DMS153 treated with DMSO at 0.1 percent for 48 hours (cell line): ENCODE measurements around the gene RPL39.
A peak's percentile ranks its signal among the peaks of the same experiment; 100 is the strongest.
"Not testable (repeated sequence)": the region's sequence is repeated elsewhere in the genome, so short reads cannot be mapped to it uniquely, and the experiment has no call there.

Experiments
- DNase-seq: peaks from one replicate; lab custom pipeline; 2025; ENCODE audit not compliant: unreplicated experiment; lab: John Stamatoyannopoulos, UW

Gene RPL39

DNA sequence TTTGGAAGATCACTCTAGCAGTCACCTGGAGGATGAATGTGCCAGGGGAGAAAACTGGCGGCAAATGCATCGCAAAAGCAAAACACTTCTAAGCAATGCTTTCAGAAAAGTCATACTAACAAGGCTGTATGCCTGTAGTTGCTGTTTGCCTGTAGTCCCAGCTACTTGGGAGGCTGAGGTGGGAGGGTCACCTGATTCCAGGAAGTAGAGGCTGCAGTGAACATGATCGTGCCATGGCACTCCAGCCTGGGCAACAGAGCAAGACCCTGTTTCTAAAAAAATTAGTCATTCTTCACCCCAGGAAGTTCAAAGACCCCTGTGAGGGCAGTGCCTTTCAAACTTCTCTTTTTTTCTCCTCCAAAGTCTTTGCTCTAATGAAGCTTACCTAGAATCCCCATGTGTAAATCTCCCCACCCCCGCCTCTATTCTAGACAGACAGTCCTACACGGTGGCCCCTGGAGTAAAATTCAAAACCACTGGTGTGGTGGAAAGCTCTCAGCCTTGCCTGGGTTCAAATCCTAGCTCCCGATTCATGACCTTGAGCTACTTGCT lies 27.5 kb downstream of the RPL39 start:
- DNase-seq = no peak

DNA sequence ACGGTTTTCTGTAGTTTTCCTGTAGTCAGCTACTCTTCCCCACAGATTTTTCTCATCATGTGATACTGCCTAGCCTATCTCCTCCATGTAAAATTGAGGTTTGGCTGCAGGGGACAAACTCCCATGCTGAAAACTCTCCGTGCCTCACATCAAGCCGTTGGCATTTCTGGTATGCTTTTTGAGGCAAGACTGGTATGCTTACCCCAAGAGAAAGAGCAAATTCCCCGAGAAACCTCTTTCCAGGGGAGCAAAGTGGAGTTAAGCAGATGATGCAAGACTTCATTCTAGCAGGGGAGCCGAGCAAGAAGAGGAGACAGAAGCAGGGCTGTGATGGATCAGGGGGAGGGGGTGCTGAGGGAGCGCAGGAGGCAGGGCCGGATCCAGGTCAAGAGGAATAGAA lies 28.2 kb downstream of the RPL39 start:
- no peak for DNase-seq

DNA sequence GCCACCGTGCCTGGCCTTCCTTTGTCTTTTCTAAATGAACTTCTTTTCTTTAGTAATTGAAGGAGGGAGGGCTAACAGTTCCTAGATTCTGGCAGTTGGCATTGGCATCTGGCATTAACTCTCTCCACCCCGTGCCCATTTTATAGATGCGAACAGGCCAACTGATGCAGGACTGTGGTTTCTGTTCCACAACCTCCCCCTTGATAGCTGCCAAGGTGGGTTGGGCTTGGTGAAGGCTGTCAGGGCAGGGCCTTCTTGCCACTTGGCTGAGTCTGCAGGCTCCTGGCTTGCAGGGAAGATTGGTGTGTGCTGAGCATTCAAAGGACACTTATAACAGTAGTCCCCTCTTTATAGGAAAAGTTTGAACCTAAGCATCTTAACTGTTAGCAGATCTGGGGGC lies 28.7 kb downstream of the RPL39 start:
- no peak for DNase-seq

DNA sequence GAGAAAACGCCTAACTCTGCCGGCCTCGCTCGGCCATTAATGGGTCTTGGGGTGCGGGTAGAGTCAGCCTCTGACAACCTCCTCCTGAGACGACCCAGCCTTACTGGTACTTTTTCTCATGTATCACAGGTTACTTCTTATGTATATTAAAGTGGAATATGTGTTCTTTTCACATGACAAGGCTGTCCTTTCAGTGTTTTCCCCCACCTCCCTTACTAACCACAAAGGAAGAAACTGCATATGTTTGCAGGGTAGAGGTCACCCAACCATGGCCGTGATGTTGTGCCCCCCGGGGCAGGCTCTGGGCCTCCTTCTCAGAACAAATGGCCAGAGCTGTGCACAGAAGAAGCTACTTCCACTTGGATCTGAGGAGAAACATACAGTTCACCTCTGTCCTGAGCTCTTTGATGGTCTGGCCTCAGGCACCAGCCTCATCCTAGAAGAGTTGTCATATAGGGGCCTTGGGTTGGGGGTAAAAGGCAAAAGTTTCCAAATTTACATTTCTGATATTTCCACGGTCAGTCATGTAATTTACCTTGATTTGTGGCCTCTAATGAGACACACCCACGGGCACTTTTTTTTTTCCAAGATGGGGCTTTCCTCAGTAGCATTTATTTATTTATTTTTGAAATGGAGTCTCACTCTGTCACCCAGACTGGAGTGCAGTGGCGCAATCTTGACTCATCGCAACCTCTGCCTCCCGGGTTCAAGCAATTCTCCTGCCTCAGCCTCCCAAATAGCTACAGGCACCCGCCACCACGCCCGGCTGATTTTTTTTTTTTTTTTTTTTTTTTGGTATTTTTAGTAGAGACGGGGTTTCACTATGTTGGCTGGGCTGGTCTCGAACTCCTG lies 31.2 kb downstream of the RPL39 start:
- no peak for DNase-seq

DNA sequence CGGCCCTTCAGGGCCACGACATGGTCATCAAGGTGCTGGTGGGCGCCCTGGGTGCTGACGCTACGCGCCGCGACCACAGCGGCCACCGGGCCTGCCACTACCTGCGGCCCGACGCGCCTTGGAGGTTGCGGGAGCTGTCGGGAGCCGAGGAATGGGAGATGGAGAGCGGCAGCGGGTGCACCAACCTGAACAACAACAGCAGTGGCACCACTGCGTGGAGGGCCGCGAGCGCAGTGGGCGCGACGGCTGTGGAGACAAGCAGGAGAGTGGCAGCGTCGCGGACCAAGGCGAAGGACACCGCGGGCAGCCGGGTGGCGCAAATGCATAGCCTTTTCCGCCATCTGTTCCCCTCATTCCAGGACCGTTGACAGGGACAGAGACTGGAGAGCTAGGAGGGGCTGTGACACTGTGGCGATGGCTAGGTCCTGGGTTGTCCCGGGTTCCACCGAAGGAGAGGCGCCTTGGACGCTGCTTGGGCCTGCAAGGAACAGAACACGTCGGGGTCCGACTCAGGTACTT lies 32.1 kb downstream of the RPL39 start:
- no peak for DNase-seq

DNA sequence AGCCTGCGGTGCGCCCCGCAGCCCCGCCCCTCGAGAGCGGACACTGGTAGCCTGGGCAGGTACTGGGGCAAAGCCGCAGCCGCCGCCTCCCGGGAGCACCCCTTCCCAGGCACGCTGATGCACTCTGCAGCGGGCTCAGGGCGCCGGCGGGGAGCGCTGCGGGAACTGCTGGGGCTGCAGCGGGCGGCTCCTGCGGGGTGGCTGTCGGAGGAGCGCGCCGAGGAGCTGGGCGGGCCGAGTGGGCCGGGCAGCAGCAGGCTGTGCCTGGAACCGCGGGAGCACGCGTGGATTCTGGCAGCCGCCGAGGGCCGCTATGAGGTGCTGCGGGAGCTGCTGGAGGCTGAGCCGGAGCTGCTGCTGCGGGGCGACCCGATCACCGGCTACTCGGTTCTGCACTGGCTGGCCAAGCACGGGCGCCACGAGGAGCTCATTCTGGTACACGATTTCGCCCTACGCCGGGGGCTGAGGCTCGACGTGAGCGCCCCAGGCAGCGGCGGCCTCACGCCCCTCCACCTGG lies 32.6 kb downstream of the RPL39 start:
- DNase-seq = peak; percentile 15

DNA sequence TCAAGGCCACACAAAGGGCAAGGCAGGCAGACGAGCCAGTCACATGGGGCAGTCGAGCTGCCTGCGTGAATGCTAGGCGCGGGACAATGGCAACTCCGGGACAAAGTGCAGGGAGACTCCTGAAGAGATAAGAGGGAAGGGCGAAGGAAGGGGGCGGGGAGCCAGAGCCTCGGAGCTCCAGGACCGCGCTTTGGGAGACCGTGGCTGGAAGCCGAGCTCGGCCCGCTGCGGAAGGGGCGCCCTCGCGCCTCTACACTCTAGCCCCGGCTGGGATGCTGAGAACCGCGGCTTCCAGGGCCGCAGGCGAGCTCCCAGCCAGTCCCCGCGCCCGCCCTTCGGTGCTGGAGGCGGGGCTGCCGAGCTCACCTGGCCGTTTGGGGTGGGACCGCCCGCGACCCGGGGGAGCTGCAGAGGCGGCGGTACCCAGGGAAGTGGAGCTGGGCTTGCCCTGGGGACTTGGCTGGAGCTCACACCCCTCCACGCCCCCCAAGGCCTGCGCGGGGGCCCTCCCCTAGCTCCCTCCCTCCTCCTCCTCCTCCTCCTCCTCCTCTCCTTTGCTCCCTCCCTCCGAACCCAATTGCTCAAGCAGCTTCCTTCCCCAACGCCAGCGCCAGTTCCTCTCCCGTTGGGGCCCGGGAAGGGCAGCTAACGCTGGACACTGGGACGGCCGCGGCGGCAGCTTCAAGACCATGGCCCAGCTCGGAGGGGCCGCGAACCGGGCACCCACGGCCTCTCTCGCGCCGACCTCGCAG lies 33.3 kb downstream of the RPL39 start, which contains the start of gene SOWAHD:
TSS of gene SOWAHD (plus strand) at position 610 of the 752 bp plus-strand sequence. CDS start at position 690, 80 bp downstream.
- peak; percentile 26 for DNase-seq

DNA sequence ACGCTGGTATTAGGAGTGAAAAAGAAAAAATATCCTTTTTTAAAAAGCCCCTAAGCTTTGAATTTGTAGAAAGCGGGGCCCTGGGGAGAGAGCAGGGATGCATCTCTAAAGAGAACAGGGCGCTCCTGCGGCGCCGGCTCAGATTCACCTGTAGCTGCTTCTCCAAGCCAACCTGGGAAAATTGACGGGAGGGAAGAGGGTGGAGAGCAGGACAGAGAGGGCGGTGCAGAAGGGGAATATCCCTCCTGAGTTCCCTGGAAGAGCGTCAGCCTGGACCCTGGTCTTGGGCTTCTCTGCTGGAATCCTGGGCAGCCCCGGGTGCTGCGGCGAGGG lies 33.8 kb downstream of the RPL39 start:
- no peak for DNase-seq

DNA sequence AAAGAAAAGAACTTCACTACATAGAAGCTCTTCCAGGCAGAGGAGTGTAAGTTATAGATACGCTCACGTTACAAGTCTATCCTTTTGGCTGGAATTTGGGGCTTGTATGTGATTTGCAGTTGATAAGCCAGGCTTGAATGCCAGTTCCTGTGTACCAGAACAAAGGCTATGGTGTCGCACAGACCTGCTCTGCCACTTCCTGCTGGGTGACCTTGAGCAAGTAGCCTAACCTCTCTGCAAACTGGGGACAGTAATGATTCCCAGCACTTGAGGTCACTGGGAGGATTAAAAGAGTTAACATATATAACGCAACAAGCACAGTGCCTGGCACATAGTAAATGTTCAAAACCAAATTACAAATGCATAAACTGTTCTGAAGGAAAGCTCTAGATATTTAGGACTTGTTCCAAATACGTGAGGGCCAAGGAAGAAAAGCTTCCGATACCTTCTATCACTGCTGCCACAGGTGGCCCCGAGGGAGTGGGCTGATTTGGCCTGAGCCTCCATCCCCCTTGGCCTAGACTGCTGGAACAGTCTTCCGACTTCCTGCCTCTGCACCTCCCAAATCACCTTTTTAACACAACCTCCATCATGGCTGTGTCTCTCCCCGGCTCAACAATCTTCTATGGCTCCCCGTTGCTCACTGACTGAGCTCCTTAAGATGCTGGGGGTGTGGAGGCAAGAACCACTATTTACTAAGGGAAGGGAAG lies 34.3 kb downstream of the RPL39 start:
- no peak for DNase-seq

DNA sequence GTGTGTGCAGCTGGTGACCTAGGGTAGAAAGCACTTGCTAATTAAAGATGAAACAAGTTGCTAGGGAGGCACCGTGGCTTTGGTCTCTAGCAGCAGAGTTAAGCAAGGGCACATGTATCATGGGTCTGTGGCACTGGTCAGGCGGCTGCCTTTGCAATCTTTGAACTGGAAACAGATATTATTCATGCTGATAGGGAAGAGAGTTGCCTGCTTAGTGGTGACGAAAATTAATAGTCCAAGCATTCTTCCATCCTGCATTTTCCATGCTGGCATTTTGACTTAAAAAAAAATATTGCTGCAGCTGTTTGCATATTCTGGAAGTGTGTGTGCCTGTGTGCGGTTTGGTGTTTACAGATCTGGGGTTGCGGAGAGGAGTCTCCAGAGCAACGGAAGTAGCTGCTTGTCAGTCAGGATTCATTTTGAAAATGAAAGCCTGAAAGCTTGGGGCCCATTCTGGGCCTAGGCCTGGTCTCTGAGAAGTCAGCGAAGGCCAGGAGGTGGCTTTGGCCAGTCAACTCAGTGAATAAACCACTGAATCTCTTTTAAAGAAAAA lies 35.4 kb downstream of the RPL39 start:
- DNase-seq = no peak

DNA sequence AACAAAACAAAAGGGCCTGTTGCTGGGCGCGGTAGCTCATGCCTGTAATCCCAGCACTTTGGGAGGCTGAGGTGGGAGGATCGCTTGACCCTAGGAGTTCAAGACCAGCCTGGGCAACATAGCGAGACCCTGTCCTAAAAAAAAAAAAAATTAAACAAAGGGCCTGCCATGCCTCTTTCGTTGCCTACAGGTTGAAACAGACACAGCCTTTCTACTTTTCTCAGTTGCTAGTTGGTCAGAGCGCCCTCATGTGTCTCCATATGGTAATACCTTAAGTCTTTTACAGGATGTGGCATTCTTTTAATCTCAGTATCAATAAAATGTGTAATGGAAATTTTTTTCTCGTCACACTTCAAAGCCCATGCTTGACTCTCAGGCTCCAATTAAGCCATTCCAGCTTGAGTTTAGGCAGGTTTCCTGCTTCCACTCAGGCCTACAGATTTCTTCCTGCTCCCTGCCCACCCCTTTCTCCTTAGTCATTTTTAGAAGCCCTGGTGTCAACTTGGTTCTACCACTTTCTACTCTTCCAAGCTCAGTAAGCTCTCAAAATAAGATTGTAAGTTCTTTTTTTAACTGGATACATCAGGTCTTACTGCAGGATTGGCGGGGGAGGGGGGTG lies 37.7 kb downstream of the RPL39 start:
- DNase-seq = peak; percentile 7

DNA sequence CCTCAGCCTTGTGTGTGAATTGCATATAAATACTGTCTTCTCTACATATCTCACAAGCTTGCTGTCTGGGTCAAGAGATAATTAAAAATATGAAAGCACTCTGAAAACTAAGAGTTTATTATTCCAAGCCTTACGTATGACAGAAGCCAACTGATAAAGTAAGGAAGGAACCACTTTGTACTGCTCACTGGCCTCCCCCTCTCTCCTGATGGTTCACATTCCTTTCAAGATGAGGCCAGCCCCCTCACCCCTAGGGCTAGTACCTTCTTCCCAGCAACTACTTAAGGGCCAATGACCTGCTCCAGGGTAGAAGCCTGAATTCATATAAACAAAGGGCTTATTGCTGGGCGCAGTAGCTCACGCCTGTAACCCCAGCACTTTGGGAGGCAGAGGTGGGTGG lies 38.4 kb downstream of the RPL39 start:
- DNase-seq = no peak

DNA sequence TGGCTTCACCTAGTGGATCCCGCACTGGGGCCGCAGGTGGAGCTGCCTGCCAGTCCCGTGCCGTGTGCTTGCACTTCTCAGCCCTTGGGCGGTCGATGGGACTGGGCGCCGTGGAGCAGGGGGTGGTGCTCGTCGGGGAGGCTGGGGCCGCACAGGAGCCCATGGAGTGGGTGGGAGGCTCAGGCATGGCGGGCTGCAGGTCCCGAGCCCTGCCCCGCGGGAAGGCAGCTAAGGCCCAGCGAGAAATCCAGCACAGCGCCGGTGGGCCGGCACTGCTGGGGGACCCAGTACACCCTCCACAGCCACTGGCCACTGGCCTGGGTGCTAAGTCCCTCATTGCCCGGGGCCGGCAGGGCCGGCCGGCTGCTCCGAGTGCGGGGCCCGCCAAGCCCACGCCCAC lies 40.7 kb downstream of the RPL39 start:
- DNase-seq = not testable (repeated sequence)

DNA sequence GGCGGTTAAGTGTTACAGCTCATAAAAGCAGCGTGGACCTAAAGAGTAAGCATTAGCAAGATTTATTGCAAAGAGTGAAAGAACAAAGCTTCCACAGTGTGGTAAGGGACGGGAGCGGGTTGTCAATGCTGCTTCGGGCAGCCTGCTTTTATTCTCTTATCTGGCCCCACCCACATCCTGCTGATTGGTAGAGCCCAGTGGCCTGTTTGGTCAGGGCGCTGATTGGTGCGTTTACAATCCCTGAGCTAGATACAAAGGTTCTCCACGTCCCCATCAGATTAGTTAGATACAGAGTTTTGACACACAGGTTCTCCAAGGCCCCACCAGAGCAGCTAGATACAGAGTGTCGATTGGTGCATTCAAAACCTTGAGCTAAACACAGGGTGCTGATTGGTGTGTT lies 41.3 kb downstream of the RPL39 start:
- DNase-seq = not testable (repeated sequence)

DNA sequence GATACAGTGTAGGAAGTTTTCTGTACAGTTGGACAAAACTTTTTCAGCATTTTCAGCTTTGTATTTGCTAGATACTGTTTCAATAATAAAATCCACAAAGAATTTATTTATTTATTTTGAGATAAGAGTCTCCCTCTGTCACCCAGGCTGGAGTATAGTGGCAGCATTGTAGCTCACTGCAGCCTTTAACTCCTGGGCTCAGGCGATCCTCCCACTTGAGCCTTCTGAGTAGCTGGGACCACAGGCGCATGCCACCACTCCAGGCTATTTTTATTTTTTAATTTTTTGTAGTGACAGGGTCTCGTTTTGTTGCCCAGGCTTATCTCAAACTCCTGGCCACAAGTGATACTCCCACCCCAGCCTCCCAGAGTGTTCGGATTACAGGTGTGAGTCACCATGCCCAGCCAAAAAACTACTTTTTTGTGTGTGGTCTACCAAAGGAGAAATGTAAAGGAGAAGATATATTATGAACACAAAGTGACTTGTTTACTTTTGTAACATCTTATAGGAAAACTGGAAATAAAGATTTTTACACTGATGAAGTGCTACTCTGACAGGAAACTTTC lies 46.1 kb downstream of the RPL39 start:
- DNase-seq = no peak

DNA sequence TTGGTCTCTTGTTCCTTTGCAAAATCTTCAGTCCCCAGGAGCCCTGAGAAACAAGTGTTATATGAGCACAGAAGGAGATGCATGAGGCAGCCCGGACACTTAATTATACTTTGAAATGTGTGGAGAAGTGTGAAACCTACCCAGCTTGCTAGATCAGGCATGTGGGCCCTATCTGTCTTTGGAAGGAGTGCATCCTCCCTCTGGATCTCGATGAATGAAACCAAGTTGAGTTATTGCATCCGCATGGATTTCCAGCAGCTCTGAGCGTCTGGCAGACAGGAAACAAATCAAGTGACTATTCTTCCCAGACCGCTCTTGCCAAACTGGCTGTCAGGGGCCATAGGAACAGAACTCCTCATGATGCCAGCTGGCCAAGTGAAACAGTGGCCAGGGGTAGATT lies 52.7 kb downstream of the RPL39 start:
- no peak for DNase-seq
